ENCODE results near the gene MSX1.

DNA sequence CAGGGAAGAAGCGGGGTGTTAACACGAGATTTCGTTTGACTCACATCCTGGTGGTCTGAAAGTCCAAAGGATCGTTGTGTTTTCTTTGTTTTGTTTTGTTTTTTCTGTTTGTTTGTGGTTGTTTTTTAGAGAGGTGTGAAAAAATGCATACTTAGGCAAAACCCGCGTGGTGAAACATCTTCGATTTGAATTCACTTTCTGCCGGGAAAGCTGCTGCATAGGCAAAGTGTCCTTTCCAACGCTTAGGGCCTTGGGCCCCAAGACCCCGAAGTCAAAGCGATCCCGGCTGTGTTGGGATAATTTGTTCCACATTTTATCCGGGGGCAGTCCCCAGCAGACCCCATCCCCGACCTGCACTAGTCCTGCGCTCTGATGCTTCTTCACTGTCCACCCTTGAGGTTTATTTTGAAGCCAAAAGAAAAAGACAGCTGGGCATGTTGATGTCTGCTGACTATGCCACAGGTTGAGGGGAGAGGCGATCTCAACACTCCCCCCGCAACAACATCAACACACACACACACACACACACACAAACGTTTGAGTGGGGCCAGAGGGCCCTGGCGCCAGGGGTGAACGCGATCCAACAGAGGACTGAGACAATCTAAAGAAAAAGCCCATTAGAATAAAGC, 2.0 kb downstream of the MSX1 start:
- TF ChIP-seq, protein P1, sequence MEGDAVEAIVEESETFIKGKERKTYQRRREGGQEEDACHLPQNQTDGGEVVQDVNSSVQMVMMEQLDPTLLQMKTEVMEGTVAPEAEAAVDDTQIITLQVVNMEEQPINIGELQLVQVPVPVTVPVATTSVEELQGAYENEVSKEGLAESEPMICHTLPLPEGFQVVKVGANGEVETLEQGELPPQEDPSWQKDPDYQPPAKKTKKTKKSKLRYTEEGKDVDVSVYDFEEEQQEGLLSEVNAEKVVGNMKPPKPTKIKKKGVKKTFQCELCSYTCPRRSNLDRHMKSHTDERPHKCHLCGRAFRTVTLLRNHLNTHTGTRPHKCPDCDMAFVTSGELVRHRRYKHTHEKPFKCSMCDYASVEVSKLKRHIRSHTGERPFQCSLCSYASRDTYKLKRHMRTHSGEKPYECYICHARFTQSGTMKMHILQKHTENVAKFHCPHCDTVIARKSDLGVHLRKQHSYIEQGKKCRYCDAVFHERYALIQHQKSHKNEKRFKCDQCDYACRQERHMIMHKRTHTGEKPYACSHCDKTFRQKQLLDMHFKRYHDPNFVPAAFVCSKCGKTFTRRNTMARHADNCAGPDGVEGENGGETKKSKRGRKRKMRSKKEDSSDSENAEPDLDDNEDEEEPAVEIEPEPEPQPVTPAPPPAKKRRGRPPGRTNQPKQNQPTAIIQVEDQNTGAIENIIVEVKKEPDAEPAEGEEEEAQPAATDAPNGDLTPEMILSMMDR (IDR thresholded peaks at IDR 0.05), result no peak
- no peak for TF ChIP-seq POLR2A (IDR thresholded peaks at IDR 0.05)

Measured in heart left ventricle (tissue), 13 donors.